HK-2 (cell line): ENCODE results near the gene HERC5.

Source experiments
- DNase-seq: peaks from one replicate; pipeline ENCODE4 v3.0.0-alpha.2; 2018; ENCODE audit not compliant: unreplicated experiment

HERC5 gene

DNA sequence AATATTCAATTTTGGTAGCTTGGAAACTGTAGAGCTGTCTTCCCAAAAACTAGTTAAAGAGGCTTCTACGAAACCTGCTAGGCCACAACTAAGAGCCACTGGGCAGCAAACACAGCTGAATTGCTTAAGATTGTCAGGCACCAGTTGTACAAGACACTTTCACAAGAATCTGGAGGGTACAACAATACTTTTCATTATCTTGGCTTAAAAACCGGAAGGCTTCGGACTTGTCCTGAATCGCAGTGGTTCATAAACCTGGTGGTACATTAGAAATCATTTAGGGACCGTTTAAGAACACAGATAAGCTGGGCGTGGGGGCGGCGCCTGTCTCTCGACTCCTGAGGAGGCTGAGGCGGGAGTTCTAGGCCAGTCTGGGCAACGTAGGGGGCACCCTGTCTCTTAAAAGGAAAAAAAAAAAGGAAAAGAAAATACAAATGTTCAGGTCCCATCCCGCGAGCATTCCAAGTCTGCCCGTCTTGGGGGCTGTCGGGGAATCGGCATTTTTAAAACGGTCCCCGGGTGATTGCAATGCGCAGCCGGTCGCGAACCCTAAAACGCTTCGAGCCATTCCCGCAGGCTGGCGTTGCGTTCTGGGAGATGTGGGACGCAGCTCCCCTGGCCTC lies 65.9 kb downstream of the HERC5 start:
- DNase-seq: peak; percentile 22

DNA sequence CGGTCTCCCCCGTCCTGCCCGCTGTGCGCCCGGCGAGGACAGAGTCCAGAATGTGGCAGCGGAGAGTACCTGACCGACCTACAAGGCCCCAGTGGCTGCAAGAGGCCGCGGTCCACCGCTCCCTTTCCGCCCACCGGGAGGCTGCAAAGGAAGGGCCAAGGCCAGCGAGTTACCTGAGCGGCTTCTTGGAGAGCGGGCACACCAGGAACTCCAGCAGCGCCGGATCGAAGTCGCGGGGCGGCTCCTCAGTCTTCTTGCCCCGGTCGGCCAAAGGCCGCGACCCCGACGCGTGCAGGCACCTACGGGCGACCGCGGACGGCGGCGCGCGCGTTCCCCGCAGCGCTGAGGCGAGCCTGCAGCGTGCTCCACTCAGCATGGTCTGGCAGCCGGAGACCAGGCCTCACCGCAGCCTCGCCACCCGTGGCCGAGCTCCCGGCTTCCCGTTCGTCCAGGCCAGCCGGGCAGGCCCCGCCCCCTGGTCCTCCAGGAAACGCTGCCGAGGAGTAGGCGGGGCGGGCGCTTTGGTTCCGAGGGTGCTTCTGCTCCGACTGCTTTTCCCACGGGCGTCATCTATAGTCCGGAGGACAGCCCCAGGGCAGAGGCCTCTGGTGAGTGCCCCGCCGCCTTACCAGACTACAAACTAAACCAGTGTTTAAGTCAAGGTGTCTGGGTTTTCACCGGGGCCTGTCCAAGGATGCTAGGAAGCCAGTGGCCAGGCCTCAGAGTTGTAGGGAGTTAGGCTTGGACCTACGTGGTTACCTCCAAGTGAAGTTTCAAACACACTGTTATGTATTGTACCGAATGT lies 66.6 kb downstream of the HERC5 start, which contains the start of gene PYURF:
PYURF (minus strand) TSS at position 452 of the 805 bp plus-strand sequence; CDS start at position 376, 76 bp downstream.
- DNase-seq: peak; percentile 95

GRCh38 chr4:88524171-88524570 lies 67.3 kb downstream of the HERC5 start:
- DNase-seq: no peak

DNA sequence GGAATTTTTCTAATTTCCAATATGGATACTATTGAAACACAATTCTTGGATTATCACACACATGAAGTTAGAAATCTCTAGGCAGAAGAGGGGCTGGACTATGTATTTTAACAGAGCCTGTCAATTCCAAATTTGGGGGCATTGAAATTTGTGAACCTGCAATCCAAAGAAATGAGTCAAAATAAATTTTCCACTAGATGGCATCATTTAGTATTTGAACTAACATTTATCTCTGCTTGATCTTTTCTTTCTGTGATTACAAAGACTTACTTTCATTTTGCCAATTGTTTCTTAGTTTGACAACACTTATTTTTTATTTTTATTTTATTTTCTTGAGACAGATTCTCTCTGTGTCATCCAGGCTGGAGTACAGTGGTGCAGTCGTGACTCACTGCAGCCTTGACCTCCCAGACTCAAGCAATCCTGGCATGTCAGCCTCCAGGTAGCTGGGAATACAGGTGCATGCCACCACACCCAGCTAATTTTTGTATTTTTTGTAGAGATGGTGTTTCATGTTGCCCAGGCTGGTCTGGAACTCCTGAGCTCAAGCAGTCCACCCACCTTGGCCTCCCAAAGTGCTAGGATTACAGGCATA lies 69.4 kb downstream of the HERC5 start:
- DNase-seq: no peak

GRCh38 chr4:88527787-88528186 lies 70.9 kb downstream of the HERC5 start:
- no peak for DNase-seq

GRCh38 chr4:88528861-88529260 lies 71.9 kb downstream of the HERC5 start:
- no peak for DNase-seq

DNA sequence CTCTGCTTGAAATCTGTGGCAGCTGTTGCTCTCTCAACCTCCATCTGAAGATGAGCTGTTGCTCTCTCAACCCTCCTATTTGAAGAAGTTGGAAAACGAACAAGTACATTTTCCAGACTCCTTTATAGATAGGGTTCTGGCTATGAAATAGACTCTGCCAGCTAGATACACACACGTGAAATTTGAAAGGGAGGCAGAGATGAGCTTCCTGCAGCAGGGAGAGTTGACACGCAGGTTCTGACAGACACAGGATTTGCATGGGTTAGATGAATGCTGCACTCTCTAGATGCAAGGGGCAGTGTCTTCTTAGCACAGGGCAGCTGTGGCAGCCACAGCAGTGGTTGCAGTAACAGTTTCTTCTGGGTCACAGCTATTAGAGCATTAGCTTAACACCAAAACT lies 74.6 kb downstream of the HERC5 start:
- DNase-seq: no peak

DNA sequence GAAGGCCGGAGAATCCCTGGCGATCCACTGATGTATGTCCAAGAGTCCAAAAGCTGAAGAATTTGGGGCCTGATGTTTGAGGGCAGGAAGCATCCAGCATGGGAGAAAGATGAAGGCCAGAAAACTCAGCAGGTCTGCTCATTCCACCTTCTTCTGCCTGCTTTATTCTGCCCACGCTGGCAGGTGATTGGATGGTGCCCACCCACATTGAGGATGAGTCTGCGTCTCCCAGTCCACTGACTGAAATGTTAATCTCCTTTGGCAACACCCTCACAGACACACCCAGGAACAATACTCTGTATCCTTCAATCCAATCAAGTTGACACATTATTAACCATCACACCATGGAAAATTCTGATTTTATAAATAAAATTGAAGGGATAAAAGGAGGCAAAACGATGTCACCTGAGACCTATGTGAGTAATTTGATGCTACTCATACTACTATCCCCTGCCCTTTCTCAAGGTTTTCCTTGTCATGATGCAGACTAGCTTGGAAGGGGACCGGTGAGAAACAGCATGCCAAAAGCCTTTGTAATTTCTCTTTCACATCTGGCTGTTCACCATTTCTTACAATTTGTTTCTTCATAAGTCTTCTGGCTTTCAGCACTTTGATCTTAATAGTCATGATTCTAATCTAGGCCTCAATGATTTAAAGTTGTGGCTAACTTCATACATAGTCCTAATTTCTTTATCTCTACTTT lies 76.3 kb downstream of the HERC5 start:
- no peak for DNase-seq

GRCh38 chr4:88533937-88534750 lies 77.2 kb downstream of the HERC5 start:
- DNase-seq: no peak

DNA sequence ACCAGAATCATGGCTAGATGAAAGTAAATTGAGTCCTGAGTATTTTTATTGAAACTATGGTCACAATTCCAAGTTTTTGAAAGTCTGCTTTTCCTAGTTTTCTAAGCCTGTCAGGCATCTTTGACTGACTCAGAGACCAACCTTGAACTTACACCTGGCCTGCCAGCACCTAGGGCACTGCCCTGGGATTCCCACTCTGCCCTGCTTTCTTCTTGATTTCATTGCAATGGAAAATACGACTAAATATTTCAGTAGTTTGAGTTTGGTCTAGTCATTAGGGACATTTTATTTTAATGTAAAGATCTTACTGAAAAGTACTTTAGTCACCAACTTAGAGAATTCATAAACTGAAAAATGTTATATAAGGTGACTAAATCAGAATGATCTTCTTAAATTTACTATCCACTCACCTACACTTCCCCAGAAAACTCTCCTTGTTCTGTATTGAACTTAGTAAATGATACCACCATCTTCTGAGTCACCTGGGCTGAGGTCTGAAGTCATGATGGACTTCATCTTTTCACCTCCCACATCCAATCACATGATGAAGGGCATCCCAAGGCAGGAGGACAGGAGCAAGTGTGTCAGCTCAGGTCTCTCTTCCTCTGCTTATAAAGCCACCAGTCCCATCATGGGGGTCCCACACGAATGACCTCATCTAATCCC lies 78.3 kb downstream of the HERC5 start:
- DNase-seq: no peak

- DNase-seq: no peak
Observed at GRCh38 chr4:88537709-88538108, 80.8 kb downstream of the HERC5 start.

DNA sequence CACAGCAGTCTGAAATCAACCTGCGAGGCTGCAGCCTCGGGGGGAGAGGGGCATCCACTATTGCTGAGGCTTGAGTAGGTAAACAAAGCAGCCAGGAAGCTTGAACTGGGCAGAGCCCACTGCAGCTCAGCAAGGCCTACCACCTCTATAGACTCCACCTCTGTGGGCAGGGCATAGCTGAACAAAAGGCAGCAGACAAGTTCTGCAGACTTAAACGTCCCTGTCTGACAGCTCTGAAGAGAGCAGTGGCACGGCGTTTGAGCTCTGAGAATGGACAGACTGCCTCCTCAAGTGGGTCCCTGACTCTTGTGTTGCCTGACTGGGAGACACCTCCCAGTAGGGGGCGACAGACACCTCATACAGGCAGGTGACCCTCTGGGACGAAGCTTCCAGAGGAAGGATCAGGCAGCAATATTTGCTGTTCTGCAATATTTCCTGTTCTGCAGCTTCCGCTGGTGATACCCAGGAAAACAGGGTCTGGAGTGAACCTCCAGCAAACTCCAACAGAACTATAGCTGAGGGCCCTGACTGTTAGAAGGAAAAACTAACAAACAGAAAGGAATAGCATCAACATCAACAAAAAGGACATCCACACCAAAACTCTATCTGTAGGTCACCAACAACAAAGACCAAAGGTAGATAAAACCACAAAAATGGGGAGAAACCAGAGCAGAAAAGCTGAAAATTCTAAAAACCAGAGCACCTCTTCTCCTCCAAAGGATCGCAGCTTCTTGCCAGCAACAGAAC lies 82.6 kb downstream of the HERC5 start:
- DNase-seq: peak; percentile 59

DNA sequence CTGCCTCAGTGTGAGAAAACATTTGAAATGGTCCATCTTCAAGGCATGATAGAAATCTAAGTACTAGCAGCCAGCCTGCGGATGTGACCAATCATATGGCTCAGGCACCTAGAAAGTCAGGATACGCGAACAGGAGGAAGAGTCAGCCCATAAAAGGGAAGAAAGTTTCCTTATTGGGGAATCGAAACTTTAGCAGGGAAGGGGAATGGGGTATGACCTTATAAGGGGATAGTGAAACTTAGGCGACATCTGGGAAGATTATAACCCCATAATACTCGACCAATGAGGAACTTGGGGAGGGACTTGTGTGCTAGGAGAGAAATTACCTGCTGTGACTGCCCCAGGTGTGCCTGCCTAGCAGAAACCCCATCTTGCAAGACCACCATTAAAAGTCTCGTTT lies 92.9 kb downstream of the HERC5 start:
- no peak for DNase-seq
